Measurements from ENCODE around the gene CHORDC1.
"Not testable (repeated sequence)": the region's sequence is repeated elsewhere in the genome, so short reads cannot be mapped to it uniquely, and the experiment has no call there.

Gene CHORDC1

DNA sequence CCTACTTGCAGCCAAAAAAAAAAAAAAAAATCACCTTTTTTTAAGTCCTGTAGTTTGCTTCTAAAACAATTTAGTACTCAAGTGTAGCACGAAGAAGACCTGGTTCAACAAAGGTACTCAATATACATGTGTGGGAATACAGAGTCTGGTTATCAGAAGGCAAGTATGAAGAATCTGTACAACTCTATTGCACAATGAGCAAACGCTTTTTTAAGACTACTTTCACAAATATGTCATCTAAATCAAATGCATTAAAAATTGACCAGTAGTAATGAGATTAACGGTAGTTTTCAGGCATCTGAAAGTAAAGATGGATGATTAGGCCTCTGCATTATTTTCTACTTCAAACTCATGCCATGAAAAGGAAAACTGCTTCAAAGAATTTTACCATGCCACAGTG lies 9.5 kb downstream of the CHORDC1 start:
- DNase-seq (ENCODE audit: low read depth) = no peak

DNA sequence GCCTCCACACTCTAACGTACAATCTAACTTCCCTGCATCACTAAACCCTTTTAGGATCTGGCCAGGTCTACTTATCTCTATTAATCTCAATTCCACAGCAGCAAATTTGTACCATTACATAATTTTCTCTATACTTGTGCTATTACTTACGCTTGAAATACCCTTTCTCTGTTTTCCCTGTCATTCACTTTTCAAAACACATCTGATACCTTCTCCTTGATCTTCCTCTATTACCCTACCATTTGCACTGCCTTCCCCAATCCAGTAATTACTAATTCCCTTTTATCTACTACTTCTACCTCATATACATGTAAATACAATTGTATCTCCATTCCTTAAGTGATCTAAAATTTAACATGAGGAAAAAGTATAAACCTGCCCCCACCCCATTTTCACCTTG lies 14.0 kb downstream of the CHORDC1 start:
- no peak for DNase-seq (ENCODE audit: low read depth)

DNA sequence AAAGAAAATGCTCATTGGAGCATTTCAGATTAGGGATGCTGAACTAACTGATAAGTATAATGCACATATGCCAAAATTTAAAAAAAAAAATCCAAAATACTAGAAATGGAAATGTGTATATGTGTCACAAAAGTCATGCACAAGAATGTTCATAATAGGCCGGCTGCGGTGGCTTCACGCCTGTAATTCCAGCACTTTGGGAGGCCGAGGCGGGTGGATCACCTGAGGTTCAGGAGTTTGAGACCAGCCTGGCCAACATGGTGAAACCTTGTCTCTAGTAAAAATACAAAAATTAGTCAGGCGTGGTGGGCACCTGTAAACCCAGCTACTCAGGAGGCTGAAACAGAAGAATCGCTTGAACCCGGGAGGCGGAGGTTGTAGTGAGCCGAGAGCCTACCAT lies 14.9 kb downstream of the CHORDC1 start:
- DNase-seq (ENCODE audit: low read depth) = not testable (repeated sequence)

DNA sequence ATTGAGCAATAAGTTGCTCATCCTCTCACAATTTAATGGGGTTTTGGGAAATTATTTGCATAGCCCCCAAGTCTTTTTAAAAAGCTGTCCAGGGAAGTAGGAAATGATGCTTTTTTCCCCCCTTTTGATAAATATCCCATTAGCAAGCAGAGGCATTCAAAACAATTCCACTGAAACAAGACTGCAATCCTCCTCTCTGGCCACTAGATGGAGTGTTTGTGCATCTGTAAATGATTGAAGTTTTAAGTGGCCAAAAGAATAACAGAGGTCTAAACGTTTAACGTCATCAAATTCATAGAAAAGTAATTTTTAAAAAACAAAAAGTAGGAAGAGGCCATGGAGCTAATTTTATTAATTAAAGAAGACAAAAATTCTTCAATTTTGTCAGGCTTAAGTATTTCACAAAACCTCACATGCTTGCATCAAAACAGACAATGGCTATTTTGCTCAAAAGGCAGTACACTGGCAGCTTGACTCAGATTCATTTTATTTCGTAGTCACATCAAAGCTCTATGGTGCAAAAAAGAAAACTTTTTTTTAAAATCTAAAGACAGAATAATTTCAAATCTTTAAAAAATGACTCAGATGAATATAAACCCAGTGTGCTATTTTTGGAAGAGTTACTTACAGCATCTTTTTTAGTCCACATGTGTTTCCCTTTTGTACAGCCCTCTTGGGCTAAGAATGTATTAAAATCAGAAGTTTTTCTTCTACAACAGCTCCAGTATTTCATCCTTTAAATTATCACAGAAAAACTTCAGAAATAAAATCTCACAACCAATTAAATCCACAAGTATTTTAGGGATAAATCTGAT lies 17.8 kb downstream of the CHORDC1 start:
- DNase-seq (ENCODE audit: low read depth) = no peak

DNA sequence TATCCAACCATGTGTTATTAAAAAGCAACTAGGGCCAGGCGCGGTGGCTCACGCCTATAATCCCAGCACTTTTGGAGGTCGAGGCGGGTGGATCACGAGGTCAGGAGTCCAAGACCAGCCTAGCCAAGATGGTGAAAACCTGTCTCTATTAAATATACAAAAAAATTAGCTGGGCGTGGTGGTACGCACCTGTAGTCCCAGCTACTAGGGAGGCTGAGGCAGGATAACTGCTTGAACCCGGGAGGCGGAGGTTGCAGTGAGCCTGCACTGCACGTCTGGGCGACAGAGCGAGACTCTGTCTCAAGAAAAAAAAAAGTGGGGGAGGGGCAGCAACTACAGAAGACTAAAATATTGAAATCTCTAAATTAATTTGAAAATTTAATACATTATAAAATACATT lies 18.4 kb downstream of the CHORDC1 start:
- no peak for DNase-seq (ENCODE audit: low read depth)

DNA sequence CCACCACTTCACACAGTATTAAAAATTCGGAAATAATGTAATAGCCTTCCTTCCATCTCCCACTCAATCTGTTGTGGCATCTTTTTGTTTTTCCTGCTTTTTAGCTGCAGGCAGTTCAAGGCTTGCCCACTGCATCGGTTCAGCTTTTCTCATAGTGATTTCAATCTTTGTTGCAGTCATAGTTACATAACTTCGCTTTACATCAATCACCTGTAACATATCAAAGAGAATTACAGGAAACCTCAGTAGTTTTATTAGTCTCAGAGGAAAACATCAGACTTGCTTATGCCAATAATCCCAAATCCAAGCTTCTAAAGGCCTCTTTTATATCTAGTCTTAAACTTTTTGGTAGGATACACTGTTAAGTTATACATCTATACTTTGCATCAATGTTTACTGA lies 20.5 kb downstream of the CHORDC1 start:
- DNase-seq (ENCODE audit: low read depth) = no peak

DNA sequence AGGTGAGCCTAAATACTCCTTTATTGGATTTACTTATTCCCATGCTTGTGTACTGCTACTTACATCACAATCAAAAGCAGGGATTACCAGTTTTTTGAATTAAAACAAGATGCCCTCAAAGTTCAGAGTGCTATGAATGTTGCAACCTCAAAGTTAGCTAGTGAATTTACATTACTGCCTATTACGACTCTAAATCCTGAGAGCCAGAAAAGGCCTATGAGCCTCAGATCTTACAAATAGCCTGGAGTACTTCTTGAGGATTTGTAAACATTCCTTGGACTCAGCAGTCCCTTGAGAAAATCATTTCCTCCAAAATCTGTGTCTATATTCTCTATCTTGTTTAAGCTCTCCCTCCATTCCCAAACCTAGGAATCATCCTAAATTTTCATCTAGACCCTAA lies 25.5 kb downstream of the CHORDC1 start:
- no peak for DNase-seq (ENCODE audit: low read depth)

DNA sequence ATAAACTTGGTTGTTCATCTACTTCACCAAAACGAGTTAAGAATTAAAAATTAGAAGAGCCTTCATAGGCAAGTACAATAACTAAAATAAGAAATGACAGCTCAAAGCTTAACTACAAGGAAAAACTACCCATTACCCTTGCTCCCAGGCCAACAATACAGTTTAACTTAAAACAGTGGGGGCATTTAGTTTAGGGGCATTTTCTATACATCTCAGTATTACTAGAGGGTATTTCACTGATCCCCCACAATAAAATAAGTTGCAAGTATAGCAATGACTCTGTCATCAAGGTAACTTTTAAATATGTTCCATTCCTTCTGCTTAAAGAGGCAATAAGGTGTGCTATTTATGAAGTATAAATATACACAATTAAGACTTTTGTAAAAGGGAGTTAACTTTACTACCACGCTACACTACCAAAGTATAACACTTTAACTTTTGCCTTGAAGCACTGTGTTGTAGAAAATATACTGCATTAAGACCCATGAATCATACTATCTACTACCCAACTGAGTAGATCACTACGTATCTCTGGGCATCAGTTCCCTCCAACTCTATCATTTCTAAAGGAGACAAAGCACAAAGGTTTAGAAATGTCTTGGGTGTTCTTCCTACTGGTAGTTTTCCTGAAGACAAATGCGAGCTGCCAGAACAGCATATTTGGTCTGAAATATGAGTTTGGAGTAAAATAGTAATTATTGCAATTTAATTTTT lies 29.8 kb downstream of the CHORDC1 start:
- DNase-seq (ENCODE audit: low read depth) = no peak

DNA sequence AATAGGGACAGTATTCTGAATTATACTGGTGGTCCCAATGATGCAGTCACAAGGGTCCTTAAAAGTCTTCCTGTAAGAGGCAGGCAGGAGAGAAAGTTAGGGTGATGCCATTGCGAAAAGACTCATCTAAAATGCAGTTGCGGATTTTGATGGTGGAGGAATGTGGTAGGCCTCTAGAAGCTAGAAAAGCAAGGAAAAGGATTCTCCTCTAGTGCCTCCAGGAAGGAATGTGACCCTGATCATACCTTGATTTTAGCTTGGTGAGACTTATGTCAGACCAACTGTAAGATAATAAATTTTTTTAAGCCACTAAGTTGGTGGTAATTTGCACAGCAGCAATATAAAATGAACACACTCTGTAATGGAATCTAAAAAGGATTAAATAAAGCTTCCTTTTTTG lies 33.8 kb downstream of the CHORDC1 start:
- no peak for DNase-seq (ENCODE audit: low read depth)

DNA sequence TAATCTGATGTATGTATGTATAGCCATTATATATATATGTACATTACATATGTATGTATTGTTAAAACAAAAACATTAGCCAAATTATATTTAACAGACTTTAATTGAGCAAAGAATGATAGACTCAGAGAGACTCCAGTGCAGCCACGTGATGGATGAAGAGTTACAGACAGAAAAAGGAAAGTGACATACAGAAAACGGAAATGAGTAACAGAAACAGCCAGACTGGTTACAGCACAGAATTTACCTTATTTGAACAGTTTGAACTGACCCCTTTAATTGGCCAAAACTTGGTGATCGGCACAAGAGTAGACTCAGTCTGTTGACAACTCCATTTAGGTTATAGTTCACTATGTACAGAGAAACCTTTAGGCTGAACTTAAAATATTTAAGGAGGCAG lies 35.0 kb downstream of the CHORDC1 start:
- no peak for DNase-seq (ENCODE audit: low read depth)

DNA sequence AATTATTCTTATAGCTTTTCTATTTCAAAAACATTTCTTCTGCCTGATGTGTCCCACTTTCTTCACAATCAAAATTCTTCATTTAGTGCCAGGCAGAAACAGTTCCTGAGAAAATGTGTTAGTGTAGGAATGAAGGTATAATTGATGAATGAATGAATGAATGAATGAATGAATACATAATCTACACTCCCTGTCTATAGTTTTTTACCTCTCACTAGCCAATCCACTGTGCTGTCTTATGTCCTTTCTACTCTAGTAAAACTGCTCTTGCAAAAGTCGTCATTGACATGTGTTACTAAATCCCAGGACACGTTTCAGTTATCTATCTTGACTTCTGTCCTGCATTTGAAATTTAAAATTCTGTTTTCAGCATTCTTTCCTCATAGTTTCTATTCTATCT lies 42.9 kb downstream of the CHORDC1 start:
- no peak for DNase-seq (ENCODE audit: low read depth)

DNA sequence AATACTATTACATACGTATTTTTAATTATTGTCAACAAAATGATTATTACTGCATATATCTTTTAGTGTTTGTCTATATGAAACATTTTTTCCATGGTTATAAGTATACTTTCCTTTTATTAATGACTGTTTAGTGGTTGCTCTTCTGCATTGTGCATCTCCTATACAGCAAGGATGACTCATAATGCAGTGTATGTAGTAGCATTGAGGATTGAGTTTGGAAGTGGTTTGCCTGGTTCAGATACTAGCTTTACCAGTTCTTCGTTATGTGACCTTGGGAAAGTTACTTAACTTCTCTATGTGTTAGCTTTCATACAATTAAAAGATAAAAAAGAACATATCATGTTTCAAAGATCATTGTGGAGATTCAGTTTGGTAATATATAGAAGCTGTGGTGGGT lies 44.1 kb downstream of the CHORDC1 start:
- no peak for DNase-seq (ENCODE audit: low read depth)

DNA sequence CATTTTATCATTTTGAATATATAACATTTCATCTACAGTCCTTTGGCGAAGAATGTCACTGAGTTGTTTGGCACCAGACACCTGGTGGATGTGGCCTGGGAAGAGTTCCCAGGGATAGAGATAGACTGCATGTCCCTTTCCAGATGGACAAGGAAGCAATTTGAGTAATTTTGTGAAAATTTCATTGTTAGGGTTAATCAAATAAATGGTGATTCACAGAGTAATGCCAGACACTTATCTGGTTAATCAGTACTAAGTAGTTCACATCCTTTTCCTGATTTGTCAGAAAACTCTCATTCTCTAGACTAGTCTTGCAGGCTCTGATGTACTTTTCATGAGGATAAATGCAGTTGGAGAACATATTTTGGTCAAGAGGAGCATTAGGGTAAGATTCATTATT lies 46.8 kb downstream of the CHORDC1 start:
- no peak for DNase-seq (ENCODE audit: low read depth)

DNA sequence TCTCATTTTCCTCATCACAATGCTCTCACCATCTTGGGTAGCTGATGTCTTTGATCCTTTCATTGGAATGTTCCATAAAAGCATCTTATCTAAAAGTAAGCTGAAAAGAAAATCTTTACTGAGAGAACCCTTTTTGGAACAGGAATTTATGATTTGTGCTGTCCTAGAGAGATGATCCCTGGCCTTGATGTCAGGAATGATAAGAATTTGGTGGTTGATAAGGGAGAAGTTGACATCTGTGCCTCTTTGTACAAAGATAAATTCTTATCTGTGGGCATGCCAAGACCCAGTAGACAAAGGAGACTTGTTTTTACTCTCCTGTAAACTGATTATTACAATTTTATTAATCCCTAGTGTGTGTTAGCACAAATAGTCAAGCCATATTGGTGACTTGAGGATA lies 51.5 kb downstream of the CHORDC1 start:
- no peak for DNase-seq (ENCODE audit: low read depth)

DNA sequence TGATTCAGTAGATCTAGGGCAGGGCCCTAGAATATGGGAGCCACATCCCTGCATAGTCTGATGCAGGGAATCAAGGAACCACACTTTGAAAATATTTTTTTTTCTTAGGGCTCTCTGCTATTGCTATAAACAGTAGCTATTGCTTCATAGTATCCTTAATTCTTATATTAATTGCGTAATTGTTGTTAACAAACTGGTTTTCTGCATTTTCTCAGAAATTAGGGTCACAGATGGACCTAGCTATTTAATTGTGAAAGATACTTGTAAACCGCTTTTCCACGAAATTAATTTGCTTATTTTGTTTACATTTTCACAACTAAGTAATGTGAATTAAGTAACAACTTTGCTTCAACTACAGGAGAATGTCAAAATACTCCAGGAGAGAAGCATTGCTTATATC lies 54.3 kb downstream of the CHORDC1 start:
- no peak for DNase-seq (ENCODE audit: low read depth)

DNA sequence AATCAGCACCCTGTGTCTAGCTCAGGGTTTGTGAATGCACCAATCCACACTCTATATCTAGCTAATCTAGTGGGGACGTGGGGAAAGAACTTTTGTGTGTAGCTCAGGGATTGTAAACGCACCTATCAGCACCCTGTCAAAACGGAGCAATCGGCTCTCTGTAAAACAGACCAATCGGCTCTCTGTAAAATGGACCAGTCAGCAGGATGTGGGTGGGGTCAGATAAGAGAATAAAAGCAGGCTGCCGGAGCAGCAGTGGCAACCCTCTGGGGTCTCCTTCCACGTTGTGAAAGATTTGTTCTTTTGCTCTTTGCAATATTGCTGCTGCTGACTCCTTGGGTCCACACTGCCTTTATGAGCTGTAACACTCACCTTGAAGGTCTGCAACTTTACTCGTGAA lies 55.1 kb downstream of the CHORDC1 start:
- not testable (repeated sequence) for DNase-seq (ENCODE audit: low read depth)

DNA sequence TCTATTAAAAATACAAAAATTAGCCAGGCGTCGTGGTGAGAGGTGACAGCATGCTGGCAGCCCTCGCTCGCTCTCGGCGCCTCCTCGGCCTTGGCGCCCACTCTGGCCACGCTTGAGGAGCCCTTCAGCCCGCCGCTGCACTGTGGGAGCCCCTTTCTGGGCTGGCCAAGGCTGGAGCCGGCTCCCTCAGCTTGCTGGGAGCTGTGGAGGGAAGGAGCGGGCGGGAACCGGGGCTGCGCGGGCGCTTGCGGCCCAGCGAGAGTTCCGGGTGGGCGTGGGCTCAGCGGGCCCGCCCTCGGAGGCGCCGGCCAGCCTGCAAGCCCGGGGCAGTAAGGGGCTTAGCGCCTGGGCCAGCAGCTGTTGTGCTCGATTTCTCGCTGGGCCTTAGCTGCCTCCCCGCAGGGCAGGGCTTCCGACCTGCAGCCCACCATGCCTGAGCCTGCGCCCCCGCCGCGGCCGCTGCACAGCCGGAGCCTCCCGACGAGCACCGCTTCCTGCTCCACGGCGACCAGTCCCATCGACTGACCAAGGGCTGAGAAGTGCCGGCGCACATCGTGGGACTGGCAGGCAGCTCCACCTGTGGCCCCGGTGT lies 55.8 kb downstream of the CHORDC1 start:
- not testable (repeated sequence) for DNase-seq (ENCODE audit: low read depth)
